HG03097 (cell line): ENCODE data around the gene CACNA2D2.

Experiments
- ATAC-seq: cut with Tn5 transposase; IDR thresholded peaks from one replicate; pipeline ENCODE4 v1.9.1; 2021; ENCODE audit not compliant: unreplicated experiment, low FRiP score

The CACNA2D2 gene

DNA sequence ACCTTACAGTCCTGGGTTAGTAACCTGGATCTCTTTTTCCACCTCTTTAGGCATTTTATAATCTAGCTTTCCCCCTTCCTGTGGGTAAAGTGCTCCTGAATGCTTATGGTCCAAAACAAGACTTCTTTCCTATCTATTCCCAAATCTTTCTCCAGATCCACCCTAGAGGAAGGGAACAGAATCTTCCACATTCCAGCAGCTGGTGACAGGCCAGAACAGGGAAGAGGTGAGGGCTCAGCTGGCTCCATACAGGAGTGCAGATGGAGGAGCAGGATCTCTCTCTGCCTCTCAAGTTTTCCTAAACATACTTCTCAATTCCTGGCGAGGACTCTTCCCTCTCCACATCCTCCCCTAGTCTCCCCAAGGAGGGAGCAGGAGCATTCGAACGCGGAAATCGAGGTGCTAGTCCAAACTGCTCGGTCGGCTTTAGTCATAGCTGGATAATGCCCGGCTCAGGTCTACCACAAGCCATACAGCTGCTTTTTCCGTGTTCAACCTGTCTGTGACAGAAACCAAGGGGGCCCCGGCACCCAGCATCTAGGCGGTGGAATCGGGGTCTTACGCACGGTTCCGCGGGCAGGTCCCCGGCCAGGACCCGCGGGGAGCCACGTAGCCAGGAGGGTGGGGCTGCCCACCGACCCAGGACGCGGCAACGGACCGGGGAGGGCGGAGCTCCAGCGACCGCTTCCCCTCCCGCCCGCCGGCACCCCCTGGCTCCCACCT, 166.8 kb downstream of the CACNA2D2 start:
- no peak for ATAC-seq

DNA sequence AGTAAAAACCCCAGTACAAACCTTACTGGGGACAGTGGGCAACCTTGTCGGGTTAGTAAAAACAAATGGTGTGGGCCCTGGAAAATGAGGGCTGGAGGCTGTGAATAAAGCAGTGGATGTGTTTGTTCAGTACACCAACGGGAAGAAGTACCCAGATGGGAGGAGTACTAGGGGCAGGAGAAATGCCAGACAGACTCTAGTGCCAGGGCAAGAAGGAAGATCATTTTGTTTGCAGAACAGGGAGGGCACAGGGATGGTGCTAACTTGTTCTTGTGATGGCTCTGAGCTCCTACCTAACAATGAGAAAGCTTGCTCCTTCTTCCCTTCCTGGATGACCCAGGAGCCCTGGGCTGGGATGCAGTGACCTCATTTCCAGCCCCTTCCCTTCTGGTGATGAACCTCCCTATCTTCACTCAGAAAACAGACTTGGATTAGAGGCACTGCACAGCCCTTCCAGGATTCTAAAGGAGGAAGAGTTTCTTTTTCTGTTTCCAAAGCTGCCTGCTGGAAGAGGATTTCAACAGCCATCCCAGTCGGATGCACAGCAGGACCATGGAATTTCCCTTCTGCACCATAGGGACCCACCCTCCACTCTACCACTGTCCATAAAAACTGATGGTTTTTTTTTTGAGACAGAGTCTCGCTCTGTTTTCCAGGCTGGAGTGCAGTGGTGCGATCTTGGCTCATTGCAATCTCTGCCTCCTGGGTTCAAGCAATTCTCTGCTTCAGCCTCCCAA, 168.9 kb downstream of the CACNA2D2 start:
- no peak for ATAC-seq

DNA sequence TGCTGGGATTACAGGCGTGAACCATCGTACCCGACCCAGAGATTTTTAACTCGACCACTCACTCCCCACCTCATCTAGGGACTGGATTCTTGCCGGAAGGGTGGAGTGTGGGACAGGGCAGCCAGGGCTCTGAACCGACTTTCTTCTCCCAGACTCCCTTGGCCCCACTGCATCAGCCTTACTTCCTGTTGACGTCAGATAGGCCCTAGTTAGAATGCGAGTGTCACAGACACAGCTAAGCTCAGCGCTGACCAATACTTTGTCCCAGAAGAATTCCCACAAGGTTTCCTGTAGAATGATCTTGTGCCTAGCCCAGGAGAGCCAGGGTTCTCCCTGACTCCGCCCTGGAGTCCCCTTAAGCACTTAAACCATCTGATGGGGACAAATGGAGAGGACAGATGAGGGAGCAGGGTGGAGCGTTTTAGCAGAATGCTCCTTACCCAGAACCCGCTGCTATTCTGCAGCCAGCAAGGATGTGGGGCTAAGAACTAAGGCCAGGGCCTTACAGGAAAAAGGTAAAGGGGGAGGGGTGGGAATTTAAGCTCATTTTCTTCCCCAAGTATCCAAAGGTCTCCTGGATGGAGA, 169.6 kb downstream of the CACNA2D2 start:
- ATAC-seq = no peak

DNA sequence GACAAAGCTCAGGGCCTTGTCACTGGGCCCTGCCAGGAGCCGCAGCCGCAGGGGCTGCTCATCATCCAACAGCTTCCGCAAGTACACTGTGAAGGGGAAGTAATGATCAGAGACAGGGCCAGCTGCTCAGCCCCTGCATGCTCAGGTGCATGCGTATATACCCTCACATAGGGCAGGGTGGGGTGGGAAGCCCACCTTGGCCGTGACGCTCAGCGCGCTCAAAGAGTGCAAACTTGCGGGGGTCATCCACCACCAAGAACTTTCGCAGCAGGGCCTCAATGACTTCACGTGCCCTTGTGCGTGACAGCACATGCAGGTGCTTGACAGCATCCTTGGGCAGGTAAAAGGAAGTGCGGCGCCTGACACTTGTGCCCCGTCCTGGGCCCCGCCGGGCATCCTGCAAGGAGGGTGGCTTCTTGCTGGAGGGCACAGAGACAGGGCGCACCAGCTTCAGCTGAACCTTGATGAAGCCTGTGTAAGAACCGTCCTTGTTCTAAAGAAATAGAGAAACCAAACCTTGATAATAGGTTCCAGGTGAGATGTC, 172.0 kb downstream of the CACNA2D2 start:
- no peak for ATAC-seq

DNA sequence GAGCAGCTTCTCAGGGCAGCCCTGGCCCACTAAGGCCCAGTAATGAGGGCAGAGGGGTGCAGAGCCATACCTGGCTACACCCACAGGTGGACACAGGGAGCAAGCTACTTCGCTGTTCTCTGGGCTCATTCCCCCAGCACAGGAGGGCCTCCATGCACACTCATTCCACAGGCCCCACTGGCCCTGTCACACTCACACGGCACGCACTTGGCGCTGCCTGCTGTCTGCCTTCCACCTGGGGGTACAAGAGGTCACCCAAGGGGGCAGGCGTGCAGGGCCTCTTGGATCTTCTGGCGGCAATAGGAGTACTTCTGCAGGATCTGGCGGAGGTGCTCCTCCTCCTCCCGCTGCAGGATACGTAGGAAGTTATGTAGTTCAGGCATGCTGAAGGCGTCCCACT, 173.1 kb downstream of the CACNA2D2 start:
- ATAC-seq = no peak

DNA sequence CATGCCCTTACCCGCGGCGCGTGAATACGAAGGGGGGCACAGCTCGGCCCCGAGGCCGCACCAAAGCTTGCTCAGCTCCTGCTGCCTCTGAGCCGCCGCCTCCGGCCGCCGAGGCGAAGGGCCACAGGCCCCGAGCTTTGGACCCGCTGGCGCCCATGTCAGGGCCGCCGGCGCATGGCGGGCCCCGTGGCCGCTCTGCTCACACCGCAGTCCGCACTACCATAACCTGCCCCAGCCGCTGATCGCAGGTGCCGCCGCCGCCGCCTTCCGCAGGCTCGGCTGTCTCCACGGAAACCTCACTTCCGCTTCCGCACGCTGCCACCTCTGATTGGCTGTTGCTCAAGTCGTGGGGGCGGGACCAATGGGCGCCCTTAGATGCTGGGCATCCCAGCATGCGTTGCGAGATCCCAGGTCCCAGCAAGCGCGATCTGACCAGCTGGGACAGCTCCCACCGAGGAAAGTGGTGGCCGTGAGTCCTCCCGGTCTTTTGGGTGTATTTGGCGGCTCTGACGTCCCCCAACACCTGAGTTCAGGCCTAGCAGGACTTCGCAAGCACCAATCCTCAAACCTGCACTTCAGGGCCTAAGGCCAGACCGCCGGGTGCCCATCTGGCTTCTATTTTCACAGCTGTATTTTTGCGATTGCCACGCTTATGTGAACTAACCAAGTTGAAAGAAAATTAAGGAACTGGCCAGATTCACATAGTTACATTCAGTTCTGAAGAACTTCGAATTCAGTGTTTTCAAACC, 175.3 kb downstream of the CACNA2D2 start, which contains the start of gene TUSC2:
TUSC2 (minus strand) TSS at position 281 of the 749 bp plus-strand sequence; CDS start at position 157, 124 bp downstream.
- ATAC-seq = peak; percentile 60

DNA sequence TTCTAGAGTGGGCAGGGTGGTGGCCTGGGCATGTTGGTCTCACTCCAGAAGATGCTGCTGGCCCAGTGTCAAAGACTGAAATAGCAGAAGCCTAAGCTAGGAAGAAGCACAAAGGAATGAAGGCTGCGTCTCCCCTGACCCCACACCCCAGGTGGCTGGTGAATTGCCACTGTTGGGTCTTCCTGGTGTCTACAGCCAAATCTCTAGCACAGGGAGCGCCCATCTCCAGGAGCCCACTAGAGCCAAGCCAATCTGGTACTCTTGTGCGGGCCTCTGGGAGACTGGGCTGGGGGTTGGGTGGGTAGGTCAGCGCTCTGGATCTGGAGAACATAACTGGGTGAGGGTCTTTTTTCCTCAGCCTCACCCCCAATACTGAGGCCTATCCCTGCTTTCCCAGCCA, 176.3 kb downstream of the CACNA2D2 start:
- ATAC-seq = no peak

DNA sequence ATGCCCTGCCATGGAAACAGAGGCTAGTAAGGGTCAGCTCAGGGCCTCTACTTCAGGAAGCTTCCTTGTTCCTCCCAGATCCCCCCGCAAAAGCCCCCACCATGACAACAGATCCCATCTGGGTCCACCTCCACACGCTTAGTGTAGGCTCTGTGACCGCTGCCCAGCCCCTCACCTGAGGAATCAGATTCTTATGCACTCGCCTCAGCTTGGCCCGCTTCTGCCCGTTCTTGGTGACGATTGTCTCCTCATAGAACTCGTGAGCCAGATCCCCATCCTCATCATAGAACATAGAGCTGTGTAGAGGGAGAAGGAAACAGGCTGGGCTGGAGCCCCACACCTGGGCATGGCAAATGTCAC, 177.3 kb downstream of the CACNA2D2 start:
- ATAC-seq = no peak

DNA sequence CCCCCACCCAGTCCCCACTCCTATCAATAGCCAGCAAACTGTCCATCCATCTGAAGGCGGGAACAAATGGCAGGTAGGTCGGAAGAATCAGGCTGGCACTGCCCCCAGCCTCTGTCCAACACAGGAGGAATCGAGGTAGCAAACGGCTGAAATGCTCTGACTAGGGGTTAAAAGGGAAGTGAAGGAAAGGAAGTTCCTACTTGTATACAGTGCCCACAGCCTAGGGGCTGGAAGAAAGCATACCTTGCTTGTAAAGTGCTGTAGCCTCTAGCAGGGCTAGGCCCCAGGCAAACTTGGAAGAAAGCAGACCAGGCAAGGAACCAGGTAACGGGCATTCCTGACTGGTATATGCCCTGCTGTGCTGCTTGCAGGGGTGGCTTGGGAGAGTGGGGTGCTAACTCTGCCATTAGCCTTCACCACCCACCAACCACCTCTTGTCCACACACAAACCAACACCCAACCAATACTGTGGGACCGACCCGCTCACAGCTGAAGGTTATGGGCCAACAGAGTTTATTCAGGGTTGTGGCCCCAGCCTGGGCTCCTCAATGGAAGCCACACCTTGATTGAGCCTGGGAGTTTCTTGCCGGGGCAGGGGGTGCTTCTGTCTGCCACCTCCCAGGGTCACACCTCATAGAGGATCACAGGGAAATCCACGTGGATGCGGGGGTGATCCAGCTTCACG, 177.8 kb downstream of the CACNA2D2 start:
- ATAC-seq = no peak

DNA sequence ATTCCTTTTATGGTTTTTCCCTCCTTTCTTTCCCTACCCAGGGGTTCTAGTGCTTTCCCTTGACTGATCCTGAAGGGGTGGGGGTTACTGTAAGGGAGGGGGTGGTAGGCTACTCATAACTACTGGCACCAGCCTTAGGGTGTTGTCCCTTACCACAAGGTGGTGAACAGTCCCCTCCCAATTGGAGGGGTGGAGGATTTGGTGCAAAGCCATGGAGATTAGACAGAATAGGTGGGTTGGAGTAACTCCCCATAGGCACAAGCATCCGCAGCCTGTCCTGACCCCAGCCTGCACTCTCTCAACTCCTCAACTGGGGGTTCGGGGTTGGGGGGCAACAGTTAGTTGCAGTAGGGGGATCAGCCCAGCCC, 178.3 kb downstream of the CACNA2D2 start:
- no peak for ATAC-seq

DNA sequence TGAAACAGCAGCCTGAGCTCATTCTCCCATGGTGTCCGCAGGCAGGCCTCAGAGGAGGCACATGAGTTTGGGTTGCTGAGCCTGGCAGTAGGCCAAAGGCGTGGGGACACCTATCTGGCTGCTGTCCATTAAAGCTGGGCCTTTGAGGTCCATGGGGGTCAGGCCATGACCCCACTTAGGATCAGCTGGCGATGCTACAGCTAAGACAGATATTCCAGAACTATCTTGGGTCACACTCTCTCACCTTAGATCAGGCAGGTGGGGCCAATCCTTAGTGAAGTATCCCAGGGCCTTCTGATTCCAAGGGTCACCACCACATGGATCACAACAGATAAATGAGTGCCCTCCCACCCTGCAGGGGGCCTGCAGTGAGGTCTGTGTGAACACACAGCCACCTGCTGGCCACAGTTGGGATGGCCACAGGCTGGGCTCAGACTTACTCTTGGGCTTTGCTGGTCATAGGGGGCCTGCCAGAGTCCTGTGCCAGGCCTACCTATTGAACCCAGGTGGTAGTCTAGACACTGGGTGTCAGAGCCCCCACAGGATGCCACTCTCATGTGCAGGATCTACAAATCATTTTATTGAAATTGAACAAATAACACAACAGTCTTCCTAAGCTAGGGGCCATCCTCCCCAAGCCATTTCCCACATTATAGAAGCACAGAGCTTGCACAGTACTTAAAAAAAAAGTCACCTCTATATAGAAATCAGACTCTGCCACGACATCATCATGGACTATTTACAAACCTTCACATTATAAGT, 178.9 kb downstream of the CACNA2D2 start:
- no peak for ATAC-seq

DNA sequence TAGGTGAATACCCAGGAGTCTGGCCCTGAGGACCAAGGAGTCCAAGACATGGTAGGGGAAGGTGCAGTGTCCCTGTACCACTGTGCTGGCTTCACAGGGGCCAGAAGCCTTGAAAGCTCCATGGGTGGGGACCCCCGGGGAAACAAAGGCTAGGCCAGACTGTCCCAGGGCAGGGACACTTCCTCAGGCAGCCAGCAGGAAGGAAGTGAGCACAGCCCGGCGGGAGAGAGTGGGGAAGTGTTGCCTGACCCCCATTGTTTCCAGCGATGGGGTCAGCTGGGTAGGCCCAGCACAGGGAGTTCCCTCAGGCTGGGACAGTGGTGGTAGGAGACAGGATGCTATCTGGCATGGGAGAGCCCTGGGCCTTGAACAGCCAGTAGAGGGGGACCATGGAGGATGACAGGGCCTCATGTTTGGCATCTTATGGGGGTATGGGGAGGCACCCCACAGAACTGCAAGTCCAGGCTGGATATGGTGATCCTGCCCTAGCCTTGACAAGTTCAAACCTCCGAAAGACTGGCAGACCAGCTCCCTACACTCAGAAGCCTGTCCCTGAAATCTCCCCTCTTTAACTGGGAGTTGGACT, 179.7 kb downstream of the CACNA2D2 start:
- no peak for ATAC-seq

DNA sequence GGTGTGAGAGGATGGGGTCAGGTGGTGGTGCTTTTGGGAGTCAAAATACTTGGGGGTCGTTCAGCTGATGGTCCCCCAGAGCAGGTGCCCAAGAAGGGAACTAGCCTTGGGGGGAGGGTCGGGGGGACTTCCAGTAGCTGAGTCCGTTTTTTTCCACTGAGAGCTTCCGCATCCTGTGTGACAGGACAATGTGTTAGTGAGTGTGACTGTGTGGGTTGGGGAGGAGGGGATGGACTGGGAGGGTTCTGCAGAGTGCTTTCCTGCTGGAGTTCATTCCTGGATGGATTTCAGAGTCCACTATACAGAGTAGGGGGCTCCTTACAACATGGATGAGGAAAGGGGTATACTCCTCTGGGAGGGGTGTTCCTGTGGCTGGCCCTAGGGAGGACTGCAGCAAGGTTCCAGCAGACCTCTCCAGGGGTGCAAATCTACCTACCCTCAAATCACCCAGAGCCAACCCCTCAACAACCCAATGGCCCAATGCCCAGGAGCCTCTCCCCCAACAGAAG, 180.3 kb downstream of the CACNA2D2 start:
- ATAC-seq = no peak

DNA sequence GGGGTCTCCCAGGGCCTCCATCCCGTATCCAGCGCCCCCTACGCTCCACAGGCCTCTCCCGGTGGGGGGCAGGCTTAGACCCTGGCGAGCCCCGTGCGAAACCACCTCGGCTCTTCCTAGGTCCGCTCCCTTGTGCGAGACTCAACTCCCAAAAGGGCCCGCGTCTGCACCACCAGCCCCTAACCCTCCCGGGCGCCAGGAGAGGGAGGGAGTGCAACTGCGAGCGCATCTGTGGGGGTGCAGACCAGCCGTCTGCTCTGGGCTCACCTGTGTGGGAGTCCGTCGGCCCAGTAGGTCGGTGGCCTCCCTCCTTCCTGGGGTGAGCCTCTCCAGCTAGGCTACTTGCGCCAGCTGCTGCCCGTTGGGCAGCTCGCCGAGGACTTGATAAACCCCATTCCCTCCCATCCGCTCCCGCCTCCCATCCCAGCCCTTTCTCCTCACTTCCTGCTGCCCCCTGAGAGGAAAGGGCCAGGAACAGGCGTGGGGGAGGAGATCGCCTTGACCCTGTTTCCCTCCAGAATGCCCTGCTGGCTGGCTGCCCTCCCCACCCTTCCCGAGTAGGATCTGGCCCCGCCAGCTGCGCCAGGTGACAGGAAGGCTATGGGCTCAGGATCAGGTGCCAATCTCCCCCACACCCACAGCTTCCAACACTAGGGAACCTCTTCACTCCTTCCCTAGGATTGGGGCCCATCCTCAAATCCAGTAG, 180.9 kb downstream of the CACNA2D2 start, which contains the start of gene HYAL2:
HYAL2 (minus strand) TSS at position 360 of the 706 bp plus-strand sequence. CDS start 2,256 bp downstream, outside the sequence.
- ATAC-seq = no peak

DNA sequence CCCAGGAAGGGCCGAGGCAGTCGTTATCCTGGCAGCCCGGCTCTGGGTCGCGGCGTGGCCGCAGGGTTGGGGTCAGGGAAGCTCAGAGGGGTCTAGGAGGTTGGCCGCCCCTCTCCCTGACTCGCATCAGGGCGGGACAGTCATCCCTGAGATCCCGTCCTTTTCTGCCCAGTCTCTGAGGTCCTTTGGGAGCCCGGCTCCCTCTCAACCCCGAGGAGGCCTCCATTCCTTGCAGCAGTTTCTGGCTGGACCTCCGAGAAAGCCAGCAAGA, 181.4 kb downstream of the CACNA2D2 start:
- no peak for ATAC-seq

DNA sequence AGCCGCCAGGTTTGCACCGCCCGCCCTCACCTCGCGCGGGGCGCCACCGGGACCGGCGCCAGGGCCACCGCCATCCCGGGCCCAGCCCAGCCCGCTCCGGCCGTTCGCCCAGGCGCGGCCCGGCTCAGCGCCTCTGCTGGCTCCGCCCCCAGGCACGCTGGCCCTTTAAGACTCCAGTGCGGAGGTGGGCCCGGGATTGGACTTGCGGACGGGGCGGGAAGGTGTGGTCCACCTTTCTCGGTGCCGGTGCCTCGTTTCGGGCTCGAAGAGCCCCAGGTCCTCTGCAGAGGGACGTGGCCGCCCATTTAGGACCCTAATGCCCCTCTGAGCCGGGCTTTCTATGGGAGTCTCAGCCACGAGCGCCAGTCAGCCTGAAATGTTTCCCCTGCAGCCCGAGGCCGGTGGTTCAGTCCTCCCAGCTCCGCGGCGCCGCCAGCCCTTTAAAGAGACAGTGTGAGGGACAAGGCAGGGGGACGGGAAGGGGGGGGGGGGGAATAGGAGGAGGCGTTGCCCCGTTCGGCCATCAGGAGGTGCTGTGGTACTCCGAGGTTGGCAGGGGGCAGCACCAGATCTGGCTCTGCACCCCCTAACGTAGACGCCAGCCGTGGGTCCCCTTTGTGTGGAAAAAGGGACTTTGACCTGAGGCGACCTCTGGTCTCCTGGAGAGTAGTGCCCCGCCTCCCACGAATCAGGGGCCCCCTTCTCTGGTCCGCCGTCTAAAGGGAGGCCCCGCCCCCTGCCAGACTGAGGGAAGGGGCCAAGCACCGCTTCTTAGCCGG, 181.9 kb downstream of the CACNA2D2 start:
- ATAC-seq = peak; percentile 56

DNA sequence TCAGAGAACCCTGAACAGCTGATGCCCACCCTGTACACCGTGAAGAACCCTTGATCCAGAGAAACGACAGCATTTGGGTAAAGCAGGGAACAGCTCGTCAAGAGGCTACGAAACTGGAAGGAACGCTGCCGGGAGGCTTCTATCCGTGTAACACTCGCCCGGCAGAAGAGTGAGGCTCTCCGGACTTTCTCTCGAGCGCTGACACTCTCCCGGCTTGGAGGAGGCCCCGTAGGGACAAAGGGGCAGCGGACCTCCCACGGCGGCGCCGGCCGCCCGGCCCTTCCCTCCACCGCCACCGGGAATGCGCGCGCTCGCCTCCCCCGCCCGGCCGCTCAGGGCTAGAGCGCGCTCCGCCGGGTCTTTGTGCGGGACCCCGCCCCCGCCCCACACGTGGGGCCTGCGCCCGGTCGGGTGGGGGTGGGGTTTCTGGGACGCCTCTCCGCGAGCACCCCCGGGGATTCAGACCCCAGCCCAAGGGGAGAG, 182.5 kb downstream of the CACNA2D2 start:
- peak; percentile 33 for ATAC-seq
